ENCODE data around the gene PLSCR1. TPM values are rescaled to one million over a fixed set of nuclear protein-coding genes. Genes with fewer than 3 reads are reported as not detected.

Gene PLSCR1
- total and polyA plus RNA-seq, 2 experiments from 2014 or later: 62.7 to 78.3 TPM

GRCh38 chr3:146547235-146547835 lies 2.9 kb upstream of the PLSCR1 start:
- Histone ChIP-seq H3K4me1 (ENCODE audit: insufficient read depth) (peaks cover 37% of the 10 kb centered on the region), H2AFZ (no peak overlapping the region), H3K4me2 (no peak overlapping the region), H3K9me2 (ENCODE audit: insufficient read depth) (peaks cover 5% of the 10 kb centered on the region; the same call in 1 of the 2 replicates), H3K79me2 (replicated peaks; ENCODE audit: insufficient read depth) (peaks cover 18% of the 10 kb centered on the region), H3K27me3 (ENCODE audit: insufficient read depth) (no peaks in the 10 kb centered on the region), H3F3A (replicated peaks; ENCODE audit: low read depth) (no peaks in the 10 kb centered on the region), H4K20me1 (replicated peaks; ENCODE audit: insufficient read depth) (peaks cover 6% of the 10 kb centered on the region; the same call in 1 of the 2 replicates), H3K27ac (ENCODE audit: low read depth) (no peak overlapping the region), H3K4me3 (no peak overlapping the region), H3K36me3 (ENCODE audit: insufficient read depth) (no peaks in the 10 kb centered on the region)
- ATAC-seq (no peak), DNase-seq (ENCODE audit: low spot score) (no peak)
- no peaks in the 10 kb centered on the region for H3K36me3 Mint-ChIP-seq (ENCODE audit: low read depth)
- H3K27ac Mint-ChIP-seq: no peak overlapping the region
- no peak for TF ChIP-seq STAT1 (IDR thresholded peaks at IDR 0.05; ENCODE audit: unreplicated experiment)
- TF ChIP-seq JUNB (IDR thresholded peaks at IDR 0.05; ENCODE audit: unreplicated experiment): no peak
- TF ChIP-seq, protein P1, sequence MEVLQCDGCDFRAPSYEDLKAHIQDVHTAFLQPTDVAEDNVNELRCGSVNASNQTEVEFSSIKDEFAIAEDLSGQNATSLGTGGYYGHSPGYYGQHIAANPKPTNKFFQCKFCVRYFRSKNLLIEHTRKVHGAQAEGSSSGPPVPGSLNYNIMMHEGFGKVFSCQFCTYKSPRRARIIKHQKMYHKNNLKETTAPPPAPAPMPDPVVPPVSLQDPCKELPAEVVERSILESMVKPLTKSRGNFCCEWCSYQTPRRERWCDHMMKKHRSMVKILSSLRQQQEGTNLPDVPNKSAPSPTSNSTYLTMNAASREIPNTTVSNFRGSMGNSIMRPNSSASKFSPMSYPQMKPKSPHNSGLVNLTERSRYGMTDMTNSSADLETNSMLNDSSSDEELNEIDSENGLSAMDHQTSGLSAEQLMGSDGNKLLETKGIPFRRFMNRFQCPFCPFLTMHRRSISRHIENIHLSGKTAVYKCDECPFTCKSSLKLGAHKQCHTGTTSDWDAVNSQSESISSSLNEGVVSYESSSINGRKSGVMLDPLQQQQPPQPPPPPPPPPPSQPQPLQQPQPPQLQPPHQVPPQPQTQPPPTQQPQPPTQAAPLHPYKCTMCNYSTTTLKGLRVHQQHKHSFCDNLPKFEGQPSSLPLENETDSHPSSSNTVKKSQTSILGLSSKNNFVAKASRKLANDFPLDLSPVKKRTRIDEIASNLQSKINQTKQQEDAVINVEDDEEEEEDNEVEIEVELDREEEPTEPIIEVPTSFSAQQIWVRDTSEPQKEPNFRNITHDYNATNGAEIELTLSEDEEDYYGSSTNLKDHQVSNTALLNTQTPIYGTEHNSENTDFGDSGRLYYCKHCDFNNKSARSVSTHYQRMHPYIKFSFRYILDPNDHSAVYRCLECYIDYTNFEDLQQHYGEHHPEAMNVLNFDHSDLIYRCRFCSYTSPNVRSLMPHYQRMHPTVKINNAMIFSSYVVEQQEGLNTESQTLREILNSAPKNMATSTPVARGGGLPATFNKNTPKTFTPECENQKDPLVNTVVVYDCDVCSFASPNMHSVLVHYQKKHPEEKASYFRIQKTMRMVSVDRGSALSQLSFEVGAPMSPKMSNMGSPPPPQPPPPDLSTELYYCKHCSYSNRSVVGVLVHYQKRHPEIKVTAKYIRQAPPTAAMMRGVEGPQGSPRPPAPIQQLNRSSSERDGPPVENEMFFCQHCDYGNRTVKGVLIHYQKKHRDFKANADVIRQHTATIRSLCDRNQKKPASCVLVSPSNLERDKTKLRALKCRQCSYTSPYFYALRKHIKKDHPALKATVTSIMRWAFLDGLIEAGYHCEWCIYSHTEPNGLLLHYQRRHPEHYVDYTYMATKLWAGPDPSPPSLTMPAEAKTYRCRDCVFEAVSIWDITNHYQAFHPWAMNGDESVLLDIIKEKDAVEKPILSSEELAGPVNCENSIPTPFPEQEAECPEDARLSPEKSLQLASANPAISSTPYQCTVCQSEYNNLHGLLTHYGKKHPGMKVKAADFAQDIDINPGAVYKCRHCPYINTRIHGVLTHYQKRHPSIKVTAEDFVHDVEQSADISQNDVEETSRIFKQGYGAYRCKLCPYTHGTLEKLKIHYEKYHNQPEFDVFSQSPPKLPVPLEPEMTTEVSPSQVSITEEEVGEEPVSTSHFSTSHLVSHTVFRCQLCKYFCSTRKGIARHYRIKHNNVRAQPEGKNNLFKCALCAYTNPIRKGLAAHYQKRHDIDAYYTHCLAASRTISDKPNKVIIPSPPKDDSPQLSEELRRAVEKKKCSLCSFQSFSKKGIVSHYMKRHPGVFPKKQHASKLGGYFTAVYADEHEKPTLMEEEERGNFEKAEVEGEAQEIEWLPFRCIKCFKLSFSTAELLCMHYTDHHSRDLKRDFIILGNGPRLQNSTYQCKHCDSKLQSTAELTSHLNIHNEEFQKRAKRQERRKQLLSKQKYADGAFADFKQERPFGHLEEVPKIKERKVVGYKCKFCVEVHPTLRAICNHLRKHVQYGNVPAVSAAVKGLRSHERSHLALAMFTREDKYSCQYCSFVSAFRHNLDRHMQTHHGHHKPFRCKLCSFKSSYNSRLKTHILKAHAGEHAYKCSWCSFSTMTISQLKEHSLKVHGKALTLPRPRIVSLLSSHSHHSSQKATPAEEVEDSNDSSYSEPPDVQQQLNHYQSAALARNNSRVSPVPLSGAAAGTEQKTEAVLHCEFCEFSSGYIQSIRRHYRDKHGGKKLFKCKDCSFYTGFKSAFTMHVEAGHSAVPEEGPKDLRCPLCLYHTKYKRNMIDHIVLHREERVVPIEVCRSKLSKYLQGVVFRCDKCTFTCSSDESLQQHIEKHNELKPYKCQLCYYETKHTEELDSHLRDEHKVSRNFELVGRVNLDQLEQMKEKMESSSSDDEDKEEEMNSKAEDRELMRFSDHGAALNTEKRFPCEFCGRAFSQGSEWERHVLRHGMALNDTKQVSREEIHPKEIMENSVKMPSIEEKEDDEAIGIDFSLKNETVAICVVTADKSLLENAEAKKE (CRISPR knock-in tag; IDR thresholded peaks at IDR 0.05): no peak
- TF ChIP-seq ZNF114 (CRISPR knock-in tag; IDR thresholded peaks at IDR 0.05): no peak
- H3K4me3 Mint-ChIP-seq: no peak overlapping the region
- H3K9me3 Mint-ChIP-seq: no peaks in the 10 kb centered on the region
- H3K27me3 Mint-ChIP-seq (ENCODE audit: insufficient read depth, low read depth, poor library complexity): peaks cover 4% of the 10 kb centered on the region
- H3K4me1 Mint-ChIP-seq: peaks cover 34% of the 10 kb centered on the region

GRCh38 chr3:146546366-146546965 lies 2.1 kb upstream of the PLSCR1 start:
- Histone ChIP-seq H3K4me2 (no peak overlapping the region), H3K27me3 (ENCODE audit: insufficient read depth) (no peaks in the 10 kb centered on the region)
- TF ChIP-seq, protein P1 (CRISPR knock-in tag; IDR thresholded peaks at IDR 0.05): no peak
- TF ChIP-seq CREB1 (CRISPR knock-in tag; IDR thresholded peaks at IDR 0.05; ENCODE audit: low read depth): no peak

More at GRCh38 chr3:146546366-146546965, 2.1 kb upstream of the PLSCR1 start:
- Mint-ChIP-seq H3K4me1 (peaks cover 37% of the 10 kb centered on the region), H3K36me3 (ENCODE audit: low read depth) (no peaks in the 10 kb centered on the region), H3K4me3 (no peak overlapping the region), H3K27ac (no peak overlapping the region), H3K9me3 (no peaks in the 10 kb centered on the region), H3K27me3 (ENCODE audit: insufficient read depth, low read depth, poor library complexity) (peaks cover 4% of the 10 kb centered on the region)
- Histone ChIP-seq H3K79me2 (replicated peaks; ENCODE audit: insufficient read depth) (peaks cover 27% of the 10 kb centered on the region), H3K36me3 (ENCODE audit: insufficient read depth) (no peaks in the 10 kb centered on the region; the same call in 1 of the 2 replicates), H3F3A (replicated peaks; ENCODE audit: low read depth) (no peaks in the 10 kb centered on the region), H3K4me3 (no peak overlapping the region), H2AFZ (no peak overlapping the region), H4K20me1 (replicated peaks; ENCODE audit: insufficient read depth) (peaks cover 9% of the 10 kb centered on the region; the same call in 1 of the 2 replicates), H3K4me1 (ENCODE audit: insufficient read depth) (peaks cover 44% of the 10 kb centered on the region), H3K27ac (ENCODE audit: low read depth) (no peak overlapping the region), H3K9me2 (ENCODE audit: insufficient read depth) (peaks cover 5% of the 10 kb centered on the region; the same call in 1 of the 2 replicates)
- DNase-seq (ENCODE audit: low spot score): no peak
- no peak for ATAC-seq
